T-helper 1 cell treated with Interleukin-12 subunit alpha and Interleukin-12 subunit beta and Interleukin-4 antibody, amounts not matched to agents 30 μg/mL and 1 μg/mL, for 36 hours (primary cell): ENCODE data around the gene PARN.
"Not testable (repeated sequence)": the region's sequence is repeated elsewhere in the genome, so short reads cannot be mapped to it uniquely, and the experiment has no call there.

Experiments
- H3K27ac Mint-ChIP-seq: one replicate; pipeline ENCODE4 v1.8.0; 2021; ENCODE audit warnings: mild to moderate bottlenecking, mixed read lengths
- H3K27me3 Mint-ChIP-seq: one replicate; pipeline ENCODE4 v1.8.0; 2021; ENCODE audit warnings: low read depth, mixed read lengths
- H3K36me3 Mint-ChIP-seq: one replicate; pipeline ENCODE4 v1.8.0; 2021; ENCODE audit warnings: low read depth, mixed read lengths
- H3K4me1 Mint-ChIP-seq: one replicate; pipeline ENCODE4 v1.8.0; 2021; ENCODE audit warnings: low read depth, mixed read lengths
- H3K4me3 Mint-ChIP-seq: one replicate; pipeline ENCODE4 v1.8.0; 2021; ENCODE audit warnings: mild to moderate bottlenecking, moderate library complexity, mixed read lengths
- H3K9me3 Mint-ChIP-seq: one replicate; pipeline ENCODE4 v1.8.0; 2021; ENCODE audit warnings: mixed read lengths

PARN gene

GRCh38 chr16:14402114-14403000, 227.7 kb downstream of the PARN start:
- H3K4me3 Mint-ChIP-seq, H3K27me3 Mint-ChIP-seq, H3K4me1 Mint-ChIP-seq, H3K9me3 Mint-ChIP-seq, H3K27ac Mint-ChIP-seq, H3K36me3 Mint-ChIP-seq: not testable (repeated sequence)

- not testable (repeated sequence) for H3K9me3 Mint-ChIP-seq, H3K27me3 Mint-ChIP-seq, H3K4me3 Mint-ChIP-seq, H3K4me1 Mint-ChIP-seq, H3K36me3 Mint-ChIP-seq, H3K27ac Mint-ChIP-seq
These were observed 228.4 kb downstream of the PARN start for GRCh38 chr16:14401711-14402061.

- not testable (repeated sequence) for H3K9me3 Mint-ChIP-seq, H3K4me3 Mint-ChIP-seq, H3K27ac Mint-ChIP-seq, H3K4me1 Mint-ChIP-seq, H3K36me3 Mint-ChIP-seq, H3K27me3 Mint-ChIP-seq
These were observed 228.9 kb downstream of the PARN start for GRCh38 chr16:14400978-14401710.

- Mint-ChIP-seq H3K36me3 (no peaks in the 10 kb centered on the region), H3K27me3 (no peaks in the 10 kb centered on the region), H3K9me3 (no peaks in the 10 kb centered on the region), H3K27ac (no peak overlapping the region), H3K4me3 (no peak overlapping the region), H3K4me1 (no peaks in the 10 kb centered on the region)
These were observed 229.6 kb downstream of the PARN start for GRCh38 chr16:14400285-14400977.

GRCh38 chr16:14399378-14400284, 230.4 kb downstream of the PARN start:
- Mint-ChIP-seq H3K27me3 (no peaks in the 10 kb centered on the region), H3K9me3 (no peaks in the 10 kb centered on the region), H3K4me1 (no peaks in the 10 kb centered on the region), H3K36me3 (no peaks in the 10 kb centered on the region), H3K27ac (no peak overlapping the region), H3K4me3 (no peak overlapping the region)

- Mint-ChIP-seq H3K27ac (no peak overlapping the region), H3K27me3 (no peaks in the 10 kb centered on the region), H3K4me3 (no peak overlapping the region), H3K36me3 (no peaks in the 10 kb centered on the region), H3K4me1 (no peaks in the 10 kb centered on the region), H3K9me3 (no peaks in the 10 kb centered on the region)
These were observed 231.9 kb downstream of the PARN start for GRCh38 chr16:14398014-14398717.

GRCh38 chr16:14395710-14396304, 234.3 kb downstream of the PARN start:
- H3K27ac Mint-ChIP-seq, H3K4me3 Mint-ChIP-seq, H3K9me3 Mint-ChIP-seq, H3K27me3 Mint-ChIP-seq, H3K36me3 Mint-ChIP-seq, H3K4me1 Mint-ChIP-seq: not testable (repeated sequence)

GRCh38 chr16:14394834-14395233, 235.2 kb downstream of the PARN start:
- H3K27me3 Mint-ChIP-seq = no peaks in the 10 kb centered on the region
- H3K4me3 Mint-ChIP-seq = no peak overlapping the region
- no peak overlapping the region for H3K27ac Mint-ChIP-seq
- no peaks in the 10 kb centered on the region for H3K9me3 Mint-ChIP-seq
- H3K4me1 Mint-ChIP-seq = no peaks in the 10 kb centered on the region
- no peaks in the 10 kb centered on the region for H3K36me3 Mint-ChIP-seq

- no peaks in the 10 kb centered on the region for H3K4me1 Mint-ChIP-seq
These were observed 237.1 kb downstream of the PARN start for GRCh38 chr16:14392960-14393359.

GRCh38 chr16:14389359-14389758, 240.7 kb downstream of the PARN start:
- no peaks in the 10 kb centered on the region for H3K4me1 Mint-ChIP-seq
- no peaks in the 10 kb centered on the region for H3K36me3 Mint-ChIP-seq
- no peak overlapping the region for H3K27ac Mint-ChIP-seq
- no peak overlapping the region for H3K4me3 Mint-ChIP-seq
- H3K27me3 Mint-ChIP-seq = no peaks in the 10 kb centered on the region
- no peaks in the 10 kb centered on the region for H3K9me3 Mint-ChIP-seq

More at GRCh38 chr16:14392960-14393359, 237.1 kb downstream of the PARN start:
- Mint-ChIP-seq H3K9me3 (no peaks in the 10 kb centered on the region), H3K27ac (no peak overlapping the region), H3K36me3 (no peaks in the 10 kb centered on the region), H3K27me3 (no peaks in the 10 kb centered on the region), H3K4me3 (no peak overlapping the region)

GRCh38 chr16:14388243-14388642, 241.8 kb downstream of the PARN start:
- no peaks in the 10 kb centered on the region for H3K36me3 Mint-ChIP-seq
- H3K4me3 Mint-ChIP-seq = no peak overlapping the region
- no peak overlapping the region for H3K27ac Mint-ChIP-seq
- no peaks in the 10 kb centered on the region for H3K27me3 Mint-ChIP-seq
- no peaks in the 10 kb centered on the region for H3K4me1 Mint-ChIP-seq
- H3K9me3 Mint-ChIP-seq = no peaks in the 10 kb centered on the region

GRCh38 chr16:14386115-14386514, 243.9 kb downstream of the PARN start:
- H3K27ac Mint-ChIP-seq = no peak overlapping the region
- H3K27me3 Mint-ChIP-seq = no peaks in the 10 kb centered on the region
- no peak overlapping the region for H3K4me3 Mint-ChIP-seq
- H3K36me3 Mint-ChIP-seq = no peaks in the 10 kb centered on the region
- no peaks in the 10 kb centered on the region for H3K9me3 Mint-ChIP-seq
- no peaks in the 10 kb centered on the region for H3K4me1 Mint-ChIP-seq
